Large intestine (tissue), 3 donors: ENCODE results near the gene POU2F1. TPM values are rescaled to one million over a fixed set of nuclear protein-coding genes. Genes with fewer than 3 reads are reported as not detected.

Source experiments
- DNase-seq, 2 donors: peaks; one replicate each; pipeline versions ENCODE4 v3.0.0 to v3.0.0-alpha.2; 2013
- H3K27ac ChIP-seq: one replicate; pipeline ENCODE4 v1.5.1; 2013; ENCODE audit warnings: low read length
- H3K27me3 ChIP-seq: 2 replicates; pipeline ENCODE4 v1.6.1; 2013; ENCODE audit warnings: low read length; ENCODE audit not compliant: control insufficient read depth, insufficient read depth
- H3K36me3 ChIP-seq: 2 replicates; pipeline ENCODE4 v1.6.1; 2013; ENCODE audit warnings: low read length; ENCODE audit not compliant: control insufficient read depth, insufficient read depth
- H3K4me1 ChIP-seq: one replicate; pipeline ENCODE4 v1.6.1; 2013; ENCODE audit warnings: low read length; ENCODE audit not compliant: control insufficient read depth, insufficient read depth
- H3K4me3 ChIP-seq: one replicate; pipeline ENCODE4 v1.5.1; 2013; ENCODE audit warnings: low read length
- H3K9me3 ChIP-seq: one replicate; pipeline ENCODE4 v1.6.1; 2013; ENCODE audit warnings: mild to moderate bottlenecking, low read depth, low read length, moderate library complexity; ENCODE audit not compliant: control insufficient read depth
- WGBS: methylation state at CpG from one replicate; pipeline ENCODE4 v1.1.5; 2013; ENCODE audit warnings: low lambda C conversion rate; ENCODE audit not compliant: insufficient coverage; 5-methylcytosine and 5-hydroxymethylcytosine counted together
- polyA plus RNA-seq: library from polyadenylated mRNA; unstranded; fragments of 120-200 nt; gene quantifications from one replicate; pipeline ENCODE4 v1.2.1, GENCODE V29; 2013

Gene POU2F1
- polyA plus RNA-seq, 1 donor: 8.9 TPM

DNA sequence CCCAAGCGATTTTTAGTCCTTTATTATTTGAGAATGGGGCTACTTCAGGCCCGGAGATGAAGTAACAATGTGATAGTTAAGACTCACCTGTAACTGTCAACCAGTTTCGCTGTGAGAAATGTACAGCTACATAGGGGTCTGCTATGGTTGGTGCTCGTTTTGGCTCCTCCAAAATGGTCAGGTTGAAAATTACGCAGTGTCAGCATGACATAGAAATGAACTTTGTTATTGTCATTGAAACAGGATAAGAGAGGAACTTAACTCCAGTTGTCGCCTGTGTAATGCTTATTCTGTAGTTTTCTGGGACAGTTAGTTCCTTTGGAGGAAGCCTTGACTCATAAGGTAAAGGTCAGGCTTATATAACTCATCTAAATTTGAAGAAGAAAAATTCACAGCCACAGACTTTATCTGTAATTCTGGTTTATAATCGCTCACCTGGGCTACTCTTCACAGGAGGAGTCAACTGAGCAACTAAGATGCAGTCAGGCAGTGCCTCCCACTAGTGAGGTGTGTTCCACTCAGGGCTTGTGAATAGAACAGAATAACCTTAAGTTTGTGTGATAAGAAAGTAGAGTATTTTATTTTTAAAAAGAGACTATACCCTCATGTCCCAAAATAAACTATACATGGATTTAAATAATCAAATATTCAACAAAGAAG, 166.7 kb downstream of the POU2F1 start:
- no peaks in the 10 kb centered on the region for H3K27me3 ChIP-seq
- peak overlapping the region; percentile 71 for H3K27ac ChIP-seq
- no peaks in the 10 kb centered on the region for H3K9me3 ChIP-seq
- H3K4me1 ChIP-seq: peaks cover 4% of the 10 kb centered on the region
- 58% methylated on average over 2 of the region's 7 CpGs for WGBS
- DNase-seq: peak; percentile 37 to 75
- no peak overlapping the region for H3K4me3 ChIP-seq
- peaks cover 21% of the 10 kb centered on the region for H3K36me3 ChIP-seq

DNA sequence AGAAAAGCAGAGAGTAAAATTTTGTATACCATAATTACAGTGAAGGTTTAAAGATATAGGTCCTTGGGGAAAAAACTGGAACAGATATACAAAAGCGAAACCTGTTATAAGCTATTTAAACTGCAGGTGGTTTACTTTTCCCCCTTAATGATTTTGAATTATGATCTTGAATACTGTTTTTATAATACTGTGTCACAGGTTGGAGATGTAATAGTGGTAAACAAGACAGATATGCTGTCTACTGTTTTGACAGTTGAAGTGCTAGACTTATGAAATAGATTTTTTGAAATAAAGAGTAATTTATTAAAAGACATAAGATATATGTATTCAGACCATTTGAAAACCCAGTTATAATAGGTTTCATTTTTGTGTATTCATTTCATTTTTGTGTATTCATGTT, 168.3 kb downstream of the POU2F1 start:
- H3K27ac ChIP-seq: no peak overlapping the region
- no peak for DNase-seq
- WGBS: 100% methylated on average over 1 of the region's 1 CpG
- H3K9me3 ChIP-seq: no peaks in the 10 kb centered on the region
- no peak overlapping the region for H3K4me3 ChIP-seq
- peaks cover 21% of the 10 kb centered on the region for H3K36me3 ChIP-seq
- H3K27me3 ChIP-seq: no peaks in the 10 kb centered on the region
- H3K4me1 ChIP-seq: peaks cover 4% of the 10 kb centered on the region

DNA sequence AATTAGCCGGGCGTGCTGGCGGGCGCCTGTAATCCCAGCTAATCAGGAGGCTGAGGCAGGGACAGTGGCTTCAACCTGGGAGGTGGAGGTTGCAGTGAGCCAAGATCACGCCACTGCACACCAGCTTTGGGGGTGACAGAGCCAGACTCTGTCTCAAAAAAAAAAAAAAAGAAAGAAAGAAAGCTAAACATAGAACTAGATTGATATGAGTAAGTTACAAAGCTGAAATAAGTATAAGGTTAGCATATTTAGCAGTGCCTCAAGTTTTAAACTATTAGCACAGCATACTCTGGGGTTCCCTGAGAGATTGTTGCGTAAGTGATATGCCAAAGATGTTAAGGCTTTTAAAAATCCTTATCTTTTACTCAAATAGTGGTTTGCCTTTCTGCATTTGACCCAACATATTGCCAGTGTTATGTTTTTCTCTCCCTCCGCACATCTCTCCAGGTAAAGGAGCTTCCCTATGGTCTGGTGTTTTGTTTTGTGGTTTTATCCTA, 171.6 kb downstream of the POU2F1 start:
- Histone ChIP-seq H3K27ac (no peak overlapping the region), H3K36me3 (peaks cover 15% of the 10 kb centered on the region), H3K4me3 (no peak overlapping the region), H3K27me3 (no peaks in the 10 kb centered on the region), H3K4me1 (peaks cover under 1% of the 10 kb centered on the region), H3K9me3 (no peaks in the 10 kb centered on the region)
- no CpG with 5 or more reads among the region's 7 CpGs for WGBS
- DNase-seq: no peak

DNA sequence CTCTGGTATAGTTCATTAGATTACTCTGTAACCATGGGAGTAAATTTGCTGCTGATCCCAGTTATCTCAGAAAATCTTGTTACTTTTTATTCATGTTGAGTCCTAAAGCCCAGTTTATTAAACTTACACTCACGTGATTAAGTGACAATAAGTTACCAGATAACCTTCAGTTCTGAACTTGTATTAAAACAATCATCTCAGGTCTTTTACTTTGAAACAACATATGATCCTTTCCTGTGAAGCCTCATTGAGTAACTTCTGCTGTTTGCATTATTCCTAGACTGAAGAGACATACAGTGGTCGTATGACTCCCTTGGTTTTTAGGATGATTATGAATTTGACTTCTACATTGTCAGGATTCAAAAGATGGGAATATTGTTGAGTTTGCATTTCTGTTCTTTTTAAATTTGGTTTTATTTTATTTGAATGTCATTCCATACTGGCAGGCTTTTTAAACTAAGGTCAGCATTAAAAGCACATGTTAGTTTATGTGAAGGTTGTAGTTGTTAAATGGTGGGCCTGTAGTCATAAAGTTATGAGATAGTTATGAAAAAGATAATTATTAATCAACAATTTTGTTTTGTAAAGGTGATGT, 179.8 kb downstream of the POU2F1 start:
- Histone ChIP-seq H3K4me1 (no peaks in the 10 kb centered on the region), H3K9me3 (no peaks in the 10 kb centered on the region), H3K27ac (no peak overlapping the region), H3K36me3 (peaks cover 31% of the 10 kb centered on the region), H3K27me3 (no peaks in the 10 kb centered on the region), H3K4me3 (no peak overlapping the region)
- no peak for DNase-seq
- 86% methylated on average over 1 of the region's 2 CpGs for WGBS

DNA sequence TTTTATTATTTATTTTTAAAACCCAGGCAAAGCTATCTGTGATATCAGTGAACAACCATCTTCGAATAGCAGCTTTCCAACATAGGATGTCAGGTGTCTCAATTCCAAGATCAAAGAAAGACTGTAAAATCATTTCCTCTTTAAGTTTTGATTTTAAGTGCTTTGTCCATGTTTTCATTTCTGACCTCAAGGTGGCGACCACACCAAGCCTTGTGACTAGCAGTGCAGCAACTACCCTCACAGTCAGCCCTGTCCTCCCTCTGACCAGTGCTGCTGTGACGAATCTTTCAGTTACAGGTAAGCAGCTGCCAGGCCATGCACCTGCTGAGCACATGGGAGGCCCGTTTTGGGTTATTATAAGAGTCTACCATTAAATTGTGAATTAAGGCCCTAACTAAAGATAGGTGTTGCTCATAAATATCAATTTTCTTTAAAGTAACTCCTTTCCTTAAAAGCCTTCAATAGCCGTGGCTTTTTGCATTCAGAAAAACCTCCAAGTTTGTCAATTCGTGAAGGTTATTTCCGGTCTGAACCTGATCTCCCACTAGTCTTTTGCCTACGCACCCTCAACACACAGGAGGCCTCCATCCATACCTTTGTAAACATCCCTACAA, 180.7 kb downstream of the POU2F1 start:
- Histone ChIP-seq H3K27me3 (no peaks in the 10 kb centered on the region), H3K36me3 (peaks cover 27% of the 10 kb centered on the region), H3K4me1 (no peaks in the 10 kb centered on the region), H3K27ac (no peak overlapping the region), H3K9me3 (no peaks in the 10 kb centered on the region), H3K4me3 (no peak overlapping the region)
- DNase-seq: peak; percentile 61 to 62
- 20% methylated on average over 1 of the region's 8 CpGs for WGBS

DNA sequence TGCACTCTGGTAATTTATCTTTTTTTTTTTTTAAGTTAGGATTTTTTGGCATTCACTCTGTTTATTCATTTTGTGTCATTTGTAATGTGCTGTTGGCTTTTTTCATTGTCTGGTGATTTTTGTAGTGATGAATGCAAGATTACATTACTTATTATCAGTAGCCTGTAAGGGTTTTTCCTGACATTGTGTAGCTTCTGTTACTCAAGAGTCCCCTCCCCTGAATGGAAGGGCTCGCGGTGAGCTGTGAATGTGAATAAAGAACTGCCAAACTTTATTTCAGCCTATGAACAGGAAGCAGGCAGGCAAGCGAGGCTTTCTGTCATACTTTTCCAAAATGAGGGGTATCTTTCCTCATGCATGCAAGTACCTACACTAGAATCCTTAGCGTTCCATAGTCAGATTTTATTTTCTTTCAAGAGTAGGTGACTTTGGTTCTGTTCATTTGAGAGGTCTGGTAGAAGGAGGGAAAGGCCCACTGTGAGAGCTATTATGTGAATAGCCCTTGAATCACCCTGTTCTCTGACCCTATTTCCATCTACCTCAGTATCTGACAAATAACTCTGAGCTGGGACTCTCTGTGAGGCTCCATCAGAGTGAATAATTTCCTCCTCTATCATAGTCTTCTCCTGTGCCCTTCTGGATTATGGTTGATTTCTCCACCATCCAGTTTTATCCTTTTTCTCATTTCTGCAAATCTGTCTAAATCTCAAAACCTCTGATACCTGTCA, 183.6 kb downstream of the POU2F1 start:
- Histone ChIP-seq H3K4me1 (no peaks in the 10 kb centered on the region), H3K27ac (no peak overlapping the region), H3K27me3 (no peaks in the 10 kb centered on the region), H3K9me3 (no peaks in the 10 kb centered on the region), H3K4me3 (no peak overlapping the region), H3K36me3 (peaks cover 16% of the 10 kb centered on the region)
- WGBS: 92% methylated on average over 2 of the region's 4 CpGs
- no peak for DNase-seq

DNA sequence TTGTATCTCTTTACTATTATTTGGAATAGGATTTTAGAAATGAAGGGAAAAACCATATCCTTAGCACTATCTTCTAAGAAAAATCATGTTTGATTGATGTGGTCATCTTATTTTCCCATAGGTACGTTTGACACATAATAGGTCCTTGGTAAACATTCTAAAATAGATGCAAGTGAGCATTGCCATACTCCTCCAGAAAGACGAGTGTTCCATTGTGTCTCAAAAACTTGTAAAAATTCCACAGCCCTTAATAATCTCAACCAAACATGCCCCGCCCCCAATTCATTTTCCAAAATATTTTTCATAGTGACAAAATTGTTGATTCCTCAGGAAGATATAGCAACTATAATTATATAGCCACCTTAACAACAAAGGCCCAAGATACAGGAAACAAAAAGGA, 184.2 kb downstream of the POU2F1 start:
- WGBS: no CpG with 5 or more reads among the region's 3 CpGs
- H3K4me3 ChIP-seq: no peak overlapping the region
- no peaks in the 10 kb centered on the region for H3K4me1 ChIP-seq
- no peaks in the 10 kb centered on the region for H3K27me3 ChIP-seq
- H3K36me3 ChIP-seq: peaks cover 13% of the 10 kb centered on the region
- no peaks in the 10 kb centered on the region for H3K9me3 ChIP-seq
- no peak for DNase-seq
- no peak overlapping the region for H3K27ac ChIP-seq

DNA sequence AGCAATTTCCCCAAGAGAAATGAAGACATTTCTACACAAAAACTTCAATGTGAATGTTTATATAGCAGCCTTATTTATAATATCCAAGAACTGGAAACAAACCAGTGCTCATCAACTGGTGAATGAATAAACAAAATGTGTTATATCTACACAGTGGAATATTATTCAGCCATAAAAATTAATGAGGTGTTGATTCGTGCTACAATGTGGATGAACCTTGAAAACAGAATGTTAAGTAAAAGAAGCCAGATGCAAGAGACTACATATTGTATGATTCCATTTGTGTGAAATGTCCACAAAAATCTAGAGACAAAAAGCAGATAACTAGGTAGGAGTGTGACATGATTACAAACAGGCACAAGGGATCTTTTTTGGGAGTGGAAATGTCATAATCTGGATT, 187.7 kb downstream of the POU2F1 start:
- Histone ChIP-seq H3K4me1 (no peaks in the 10 kb centered on the region), H3K9me3 (no peaks in the 10 kb centered on the region), H3K4me3 (no peak overlapping the region), H3K36me3 (peaks cover 19% of the 10 kb centered on the region), H3K27me3 (no peaks in the 10 kb centered on the region), H3K27ac (no peak overlapping the region)
- 100% methylated on average over 1 of the region's 1 CpG for WGBS
- no peak for DNase-seq

DNA sequence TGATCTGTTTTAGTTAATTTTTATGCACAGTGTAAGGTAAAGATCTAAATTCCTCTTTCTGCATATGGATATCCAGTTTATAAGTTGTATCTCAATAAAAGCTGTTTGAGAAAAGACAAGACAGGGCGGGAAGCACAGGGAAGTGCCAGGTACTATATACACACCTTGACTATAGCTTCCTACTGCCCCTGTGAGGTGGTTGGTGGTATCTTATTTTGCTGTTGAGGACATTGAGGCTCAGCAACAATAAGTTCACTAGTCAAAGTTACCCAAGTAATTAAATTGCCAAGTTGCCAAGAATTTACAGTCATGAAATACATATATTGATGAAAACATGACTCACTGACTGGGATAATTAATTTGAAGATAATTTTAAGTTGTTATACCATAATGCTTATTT, 188.5 kb downstream of the POU2F1 start:
- Histone ChIP-seq H3K27me3 (no peaks in the 10 kb centered on the region), H3K4me1 (no peaks in the 10 kb centered on the region), H3K27ac (no peak overlapping the region), H3K9me3 (no peaks in the 10 kb centered on the region), H3K4me3 (no peak overlapping the region), H3K36me3 (peaks cover 22% of the 10 kb centered on the region)
- no CpG with 5 or more reads among the region's 1 CpG for WGBS
- no peak for DNase-seq

DNA sequence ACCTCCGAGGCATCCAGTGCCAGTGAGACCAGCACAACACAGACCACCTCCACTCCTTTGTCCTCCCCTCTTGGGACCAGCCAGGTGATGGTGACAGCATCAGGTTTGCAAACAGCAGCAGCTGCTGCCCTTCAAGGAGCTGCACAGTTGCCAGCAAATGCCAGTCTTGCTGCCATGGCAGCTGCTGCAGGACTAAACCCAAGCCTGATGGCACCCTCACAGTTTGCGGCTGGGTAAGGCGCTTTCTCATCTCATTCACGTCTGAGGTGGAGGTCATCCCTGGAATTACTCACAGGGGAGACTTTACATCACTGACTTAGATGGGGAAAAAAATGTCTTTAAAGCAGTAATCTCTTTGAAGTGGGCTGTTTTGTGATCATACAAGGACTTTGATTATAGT, 191.4 kb downstream of the POU2F1 start:
- no peaks in the 10 kb centered on the region for H3K4me1 ChIP-seq
- H3K4me3 ChIP-seq: no peak overlapping the region
- H3K36me3 ChIP-seq: peaks cover 28% of the 10 kb centered on the region
- no peak overlapping the region for H3K27ac ChIP-seq
- no peak for DNase-seq
- no CpG with 5 or more reads among the region's 4 CpGs for WGBS
- H3K9me3 ChIP-seq: no peaks in the 10 kb centered on the region
- no peaks in the 10 kb centered on the region for H3K27me3 ChIP-seq
